NK-92 treated with Interleukin-12 subunit alpha and Interleukin-12 subunit beta, amount 100 ng/mL, for 24 hours (cell line): Measurements from ENCODE around the gene SNF8.

Experiments used
- DNase-seq: peaks from one replicate; lab custom pipeline; 2025; lab: John Stamatoyannopoulos, UW

Gene SNF8

GRCh38 chr17:48890086-48890485 lies 54.6 kb downstream of the SNF8 start:
- DNase-seq: no peak

- DNase-seq: no peak
Observed at GRCh38 chr17:48883171-48883570, 61.5 kb downstream of the SNF8 start.

- no peak for DNase-seq
Observed at GRCh38 chr17:48882272-48882671, 62.4 kb downstream of the SNF8 start.
